ENCODE data around the gene FAM174B. TPM values are rescaled to one million over a fixed set of nuclear protein-coding genes. Genes with fewer than 3 reads are reported as not detected.

Gene FAM174B
- total RNA-seq, 1 donor from 2014 or later, result 33.2 TPM

- H3K4me1 Mint-ChIP-seq (ENCODE audit: unreplicated experiment), result peaks cover 6% of the 10 kb centered on the region
- no peak for TF ChIP-seq CTCF (conservative IDR thresholded peaks at IDR 0.05)
- H3K9me3 Mint-ChIP-seq, result no peaks in the 10 kb centered on the region
- H3K27ac Mint-ChIP-seq, result no peak overlapping the region
- DNase-seq (ENCODE audit: extremely low spot score, unreplicated experiment), result no peak
- H3K36me3 Mint-ChIP-seq, result no peaks in the 10 kb centered on the region
- no peak overlapping the region for H3K4me3 Mint-ChIP-seq
- H3K27me3 Mint-ChIP-seq, result peaks cover 20% of the 10 kb centered on the region
These were observed 83.8 kb downstream of the FAM174B start for GRCh38 chr15:92571824-92572223.

DNA sequence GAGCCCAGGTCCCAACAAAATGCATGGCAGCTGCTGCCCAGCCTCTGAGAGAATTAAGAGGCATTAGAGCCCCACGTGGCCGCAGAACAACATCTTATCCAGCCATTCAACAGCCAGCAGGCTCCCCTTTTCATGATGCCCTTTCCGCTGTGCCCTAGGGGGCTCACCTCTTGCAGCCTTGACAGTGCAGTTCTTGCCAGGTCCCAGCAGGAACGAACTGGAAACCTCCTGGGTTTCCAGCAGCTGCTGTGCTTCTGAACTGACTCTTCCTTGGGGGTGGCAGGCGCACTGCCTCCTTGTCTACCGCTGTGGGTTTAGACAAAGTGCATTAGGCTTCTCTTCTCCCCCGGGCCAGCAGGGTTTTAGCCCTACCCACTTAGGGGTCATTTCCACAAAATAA is 85.2 kb downstream of the FAM174B start:
- Mint-ChIP-seq H3K4me3 (no peak overlapping the region), H3K4me1 (ENCODE audit: unreplicated experiment) (peaks cover 6% of the 10 kb centered on the region), H3K36me3 (no peaks in the 10 kb centered on the region), H3K27ac (no peak overlapping the region), H3K27me3 (peaks cover 19% of the 10 kb centered on the region), H3K9me3 (no peaks in the 10 kb centered on the region)
- no peak for TF ChIP-seq CTCF (conservative IDR thresholded peaks at IDR 0.05)
- no peak for DNase-seq (ENCODE audit: extremely low spot score, unreplicated experiment)

DNA sequence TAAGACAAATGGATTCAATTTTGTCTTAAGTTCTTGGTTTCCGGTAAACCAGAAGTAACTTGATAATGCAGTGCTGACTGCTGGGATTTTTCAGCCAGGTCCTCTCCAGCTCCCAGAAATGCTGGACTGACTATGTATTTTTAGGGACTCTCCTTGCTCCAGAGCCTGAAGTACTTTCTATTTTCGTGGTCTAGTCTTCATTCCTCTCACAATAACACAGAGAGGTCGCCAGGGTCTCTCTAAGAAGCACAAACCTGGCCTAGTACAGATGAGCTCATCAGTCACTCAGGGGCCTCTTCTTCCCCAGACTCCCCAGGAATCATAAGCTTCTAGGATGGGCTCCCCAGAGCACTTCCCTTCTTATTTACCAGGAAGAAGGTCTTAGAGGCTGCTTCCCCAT is 85.8 kb downstream of the FAM174B start:
- DNase-seq (ENCODE audit: extremely low spot score, unreplicated experiment), result no peak
- Mint-ChIP-seq H3K9me3 (peaks cover 4% of the 10 kb centered on the region), H3K27me3 (peaks cover 15% of the 10 kb centered on the region), H3K4me3 (no peak overlapping the region), H3K4me1 (ENCODE audit: unreplicated experiment) (peaks cover 6% of the 10 kb centered on the region), H3K27ac (no peak overlapping the region), H3K36me3 (no peaks in the 10 kb centered on the region)
- no peak for TF ChIP-seq CTCF (conservative IDR thresholded peaks at IDR 0.05)

Other genes with a start within 250 kb of the FAM174B start
- 123 and 135 TPM in 2 replicates for gene CHD2, start 244.5 kb upstream of the FAM174B start, total RNA-seq (ENCODE audit: low replicate concordance)

All from type B pancreatic cell (in vitro differentiated cells).